Kidney glomerular epithelial cell (primary cell): ENCODE measurements around the gene MGRN1.

Source experiments
- DNase-seq: peaks from one replicate; lab custom pipeline; 2025; lab: John Stamatoyannopoulos, UW

The MGRN1 gene

DNA sequence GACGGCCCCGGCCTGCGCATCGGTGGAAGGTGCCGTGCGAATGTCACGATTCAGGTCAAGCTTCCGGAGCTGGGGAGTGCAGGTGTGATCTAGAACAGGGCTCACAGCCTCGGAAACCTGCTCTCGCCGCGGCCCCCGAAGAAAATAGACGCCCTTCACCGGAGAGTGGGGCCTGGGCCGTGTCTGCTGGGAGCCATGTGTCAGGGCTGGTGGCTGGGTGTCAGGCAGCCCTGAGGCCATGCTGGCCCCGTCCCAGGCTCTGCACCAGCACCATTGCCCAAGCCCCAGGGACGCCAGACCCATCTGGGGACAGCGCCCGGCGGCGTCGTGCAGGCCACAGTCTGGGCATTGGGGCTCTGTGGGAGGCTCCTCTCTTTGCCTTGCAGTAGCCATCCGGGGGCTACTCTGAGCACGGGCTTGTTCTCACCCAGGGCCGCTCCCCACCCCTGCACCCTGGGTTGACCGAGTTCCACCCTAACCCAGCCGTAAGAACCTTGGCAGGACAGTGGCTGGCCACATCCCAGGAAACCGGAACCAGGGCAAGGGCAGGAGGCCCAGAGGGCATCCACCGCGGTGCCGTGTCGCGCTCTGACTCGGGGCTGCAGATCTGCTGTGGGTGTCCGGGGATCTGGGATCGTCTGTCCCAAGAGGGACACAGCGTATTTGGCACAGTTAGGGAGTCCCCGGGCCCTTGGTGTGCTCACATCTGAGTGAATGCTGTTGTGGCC is 63.5 kb downstream of the MGRN1 start:
- DNase-seq, result no peak

DNA sequence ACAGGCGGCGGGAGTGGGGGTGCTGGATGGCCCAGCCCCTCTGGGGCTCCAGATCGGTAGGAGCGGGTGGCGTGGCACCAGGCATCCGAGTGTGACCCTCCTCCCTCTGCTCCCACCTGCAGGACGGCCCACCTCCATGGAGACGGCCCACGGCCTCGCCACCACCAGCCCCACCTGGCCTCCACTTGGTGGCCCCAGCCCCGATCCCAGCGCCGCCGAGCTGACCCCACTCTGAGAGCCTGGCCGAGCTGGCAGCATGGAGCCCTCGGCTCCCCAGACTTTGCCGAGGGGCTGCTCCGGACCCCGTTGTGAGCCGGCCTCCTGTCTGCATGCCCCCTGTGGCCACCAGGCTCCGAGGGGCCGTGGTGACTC is 64.0 kb downstream of the MGRN1 start:
- DNase-seq, result no peak

DNA sequence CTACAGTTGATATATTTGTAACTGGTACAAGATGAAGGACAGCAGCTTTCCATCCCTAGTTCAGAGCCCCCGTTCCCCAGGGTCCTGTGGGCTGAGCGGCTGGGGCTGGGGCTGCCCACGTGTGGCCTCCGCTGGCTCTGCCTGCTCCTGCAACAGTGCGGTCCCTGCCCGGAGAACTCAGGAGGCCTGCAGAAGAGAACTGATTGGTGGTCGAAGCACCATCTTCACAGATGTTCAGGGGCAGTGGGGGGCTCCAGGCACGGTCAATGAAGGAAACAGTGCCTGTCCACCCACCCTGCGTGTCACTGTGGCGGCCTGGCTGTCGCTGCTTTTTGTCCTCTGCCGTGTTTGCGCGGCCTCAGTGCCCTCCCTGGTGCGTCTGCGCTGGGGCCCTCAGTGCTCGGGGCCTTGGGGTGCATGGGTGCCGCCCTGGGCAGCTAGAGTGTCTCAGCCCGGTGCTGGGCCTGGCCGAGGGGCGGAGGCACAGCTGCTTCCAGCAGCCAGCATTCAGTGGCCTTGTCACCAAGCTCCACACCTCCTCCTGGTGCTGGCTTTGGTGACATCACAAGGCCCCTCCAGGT is 64.6 kb downstream of the MGRN1 start:
- no peak for DNase-seq

DNA sequence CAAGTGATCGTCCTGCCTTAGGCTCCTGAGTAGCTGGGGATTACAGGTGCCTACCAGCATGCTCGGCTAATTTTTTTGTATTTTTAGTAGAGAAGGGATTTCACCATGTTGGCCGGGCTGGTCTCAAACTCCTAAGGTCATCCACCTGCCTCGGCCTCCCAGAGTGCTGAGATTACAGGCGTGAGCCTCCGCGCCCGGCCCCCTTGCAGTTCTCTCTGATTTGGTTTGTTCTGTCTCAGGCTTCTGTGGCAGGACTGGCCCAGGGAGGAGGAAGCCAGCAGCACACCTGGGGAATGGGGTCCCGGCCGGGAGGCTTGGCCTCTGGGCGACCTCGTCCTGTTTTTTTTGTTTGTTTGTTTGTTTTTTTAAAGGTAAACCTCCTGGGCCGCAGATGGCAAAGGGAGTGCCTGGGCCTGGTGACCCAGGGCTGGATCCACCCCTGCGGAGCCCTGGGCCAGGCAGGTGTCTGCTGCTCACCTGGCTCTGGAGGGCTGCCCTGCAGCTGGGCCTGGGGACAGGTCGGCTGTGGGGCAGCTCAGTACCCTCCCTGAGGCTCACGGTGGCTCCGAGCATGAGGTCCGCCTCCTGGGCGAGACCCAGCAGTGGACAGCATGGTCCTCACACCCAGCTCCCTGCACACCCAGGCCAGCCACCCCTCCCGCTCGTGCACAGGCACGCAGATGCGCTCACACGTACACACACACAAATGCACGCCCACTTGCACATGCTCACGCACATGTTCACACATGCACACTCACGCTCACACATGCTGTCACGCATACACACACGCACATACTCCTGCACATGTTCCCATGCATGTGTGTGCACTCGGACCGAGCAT is 65.5 kb downstream of the MGRN1 start:
- DNase-seq, result no peak

DNA sequence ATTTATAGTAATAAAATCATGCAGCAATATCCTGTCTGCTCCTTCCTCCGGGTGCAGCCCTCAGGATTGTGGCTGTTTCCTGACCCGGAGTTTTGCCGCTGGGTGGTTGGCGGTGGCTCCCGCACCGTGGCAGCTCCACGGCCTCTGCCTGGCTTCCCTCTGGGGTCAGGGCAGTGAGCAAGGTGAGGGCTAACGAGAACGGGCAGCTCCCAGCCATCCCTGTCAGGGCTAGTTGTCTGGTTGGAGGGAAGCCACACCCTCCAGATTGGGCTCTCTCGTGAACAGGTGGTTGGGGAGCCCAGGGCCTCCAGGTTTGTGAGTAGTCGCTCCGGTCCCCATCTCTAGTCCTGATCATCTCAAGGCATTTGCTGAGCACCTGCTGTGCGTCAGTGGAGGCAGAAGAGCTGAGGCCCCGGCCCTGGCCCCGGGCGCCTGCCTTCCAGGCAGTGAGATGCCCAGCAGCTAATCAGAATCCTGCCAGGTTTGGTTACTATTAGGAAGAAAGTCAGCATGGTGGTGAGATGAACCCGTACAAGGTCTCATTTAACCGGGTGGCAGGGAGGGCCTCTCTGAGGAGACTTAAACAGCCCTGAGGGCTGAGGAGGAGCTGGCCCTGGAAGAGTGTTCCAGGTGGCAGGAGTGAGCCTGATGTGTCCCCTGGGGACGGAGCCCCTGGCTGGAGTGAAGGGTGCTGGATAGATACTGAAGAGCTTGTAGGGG is 66.5 kb downstream of the MGRN1 start:
- no peak for DNase-seq

DNA sequence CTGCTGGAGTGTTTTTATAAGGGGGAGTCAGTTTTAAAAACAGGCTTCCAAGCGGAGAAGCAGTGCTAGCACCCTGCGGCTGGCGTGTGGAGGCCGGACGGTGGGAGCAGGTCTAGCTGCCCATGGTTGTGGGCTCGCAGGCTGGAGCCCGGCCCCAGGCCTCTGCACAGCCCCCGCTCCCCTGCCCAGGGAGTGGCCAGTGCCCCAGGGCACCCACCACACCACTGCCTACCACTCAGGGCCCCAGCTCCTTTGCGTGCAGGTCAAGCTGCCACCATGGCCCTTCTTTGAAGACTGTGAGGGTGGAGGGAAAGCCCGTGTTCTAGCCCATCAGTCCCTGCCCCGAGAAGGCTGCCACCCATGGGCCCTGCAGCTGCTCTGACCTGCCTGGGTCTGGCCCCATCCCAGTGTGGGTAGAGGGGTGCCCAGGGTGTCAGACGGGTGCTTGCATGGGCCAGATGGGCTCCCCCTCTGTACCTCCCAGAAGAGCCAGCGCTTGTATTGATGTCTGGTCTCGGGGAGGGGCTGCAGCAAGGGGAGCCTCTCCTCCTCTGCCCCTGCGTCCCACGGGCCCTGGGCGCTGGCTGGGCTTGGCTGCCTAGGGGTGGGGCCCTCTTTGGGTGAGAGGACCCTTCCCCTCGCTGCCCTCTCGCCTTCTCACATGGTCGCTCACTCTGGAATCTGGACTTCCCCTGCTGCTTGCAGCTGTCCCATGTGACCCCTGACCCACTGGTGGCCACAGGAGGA is 67.2 kb downstream of the MGRN1 start:
- no peak for DNase-seq

DNA sequence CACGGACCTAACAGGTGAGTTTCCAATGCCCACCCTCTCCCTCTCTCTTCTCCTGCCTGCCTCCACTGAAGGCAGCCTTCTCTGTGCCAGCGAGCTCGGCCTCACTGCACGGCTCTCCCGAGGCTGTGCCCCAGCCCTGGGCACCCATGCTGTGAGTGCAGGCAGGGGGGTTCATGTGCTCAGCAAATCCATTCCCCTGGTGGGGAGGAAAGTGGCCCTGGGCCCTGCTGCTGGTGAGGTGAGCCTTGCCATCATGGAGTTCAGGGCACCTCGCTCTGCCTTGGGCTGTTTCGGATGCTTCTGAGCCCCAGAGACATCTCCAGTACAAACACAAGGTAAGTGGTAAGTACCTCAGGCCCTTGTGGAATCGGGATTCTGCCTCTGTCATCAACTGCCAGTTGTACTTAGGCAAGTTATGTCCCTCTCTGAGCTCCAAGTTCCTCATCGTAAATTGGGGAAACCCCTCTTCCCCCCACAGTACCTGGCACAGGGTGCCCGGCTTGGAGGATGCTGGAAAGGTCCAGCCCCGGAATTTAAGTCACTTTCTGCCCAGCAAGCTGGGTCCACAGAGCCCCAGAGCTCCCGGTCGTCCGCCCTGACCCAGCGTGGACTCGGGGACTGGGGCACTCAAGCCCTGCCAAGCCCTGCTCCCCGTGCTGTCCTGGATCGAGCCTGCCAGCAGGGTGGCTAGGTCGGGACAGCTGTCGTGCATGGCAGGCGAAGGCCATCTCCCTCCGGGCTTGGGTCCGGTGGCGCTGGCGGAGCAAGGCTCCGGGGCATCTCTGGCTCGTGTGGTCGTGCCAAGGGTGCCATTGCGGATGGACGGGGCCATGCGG is 68.1 kb downstream of the MGRN1 start:
- DNase-seq, result no peak

DNA sequence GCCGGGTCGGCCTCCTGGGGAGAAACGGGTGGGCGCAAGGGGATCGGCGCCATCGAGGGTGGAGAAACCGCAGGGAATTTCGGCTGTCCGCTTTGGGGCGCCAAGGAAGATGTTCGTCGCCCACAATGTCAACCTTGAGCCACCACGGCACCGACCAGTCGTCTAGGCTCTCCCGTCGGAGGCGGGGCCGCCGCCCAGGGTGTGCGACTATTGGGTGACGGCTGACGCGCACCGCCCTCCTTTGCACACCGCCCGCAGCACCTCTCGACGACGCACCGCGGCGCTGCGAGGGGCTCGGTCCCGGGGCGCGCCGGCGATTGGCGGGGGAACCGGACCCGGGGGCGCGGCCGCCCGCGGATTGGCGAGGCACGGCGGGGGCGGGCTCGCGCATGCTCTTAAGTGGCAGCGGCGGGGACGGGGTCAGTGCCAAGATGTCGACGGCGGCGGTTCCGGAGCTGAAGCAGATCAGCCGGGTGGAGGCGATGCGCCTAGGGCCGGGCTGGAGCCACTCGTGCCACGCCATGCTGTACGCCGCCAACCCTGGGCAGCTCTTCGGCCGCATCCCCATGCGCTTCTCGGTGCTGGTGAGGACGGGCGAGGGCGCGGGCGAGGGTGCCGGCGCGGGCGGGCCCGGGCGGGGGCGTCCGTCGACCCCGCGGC is 68.8 kb downstream of the MGRN1 start, which contains the start of gene NUDT16L1:
Gene NUDT16L1 (plus strand): TSS at position 267 of the 660 bp plus-strand sequence. CDS start 165 bp downstream, at position 432.
- peak; percentile 80 for DNase-seq

DNA sequence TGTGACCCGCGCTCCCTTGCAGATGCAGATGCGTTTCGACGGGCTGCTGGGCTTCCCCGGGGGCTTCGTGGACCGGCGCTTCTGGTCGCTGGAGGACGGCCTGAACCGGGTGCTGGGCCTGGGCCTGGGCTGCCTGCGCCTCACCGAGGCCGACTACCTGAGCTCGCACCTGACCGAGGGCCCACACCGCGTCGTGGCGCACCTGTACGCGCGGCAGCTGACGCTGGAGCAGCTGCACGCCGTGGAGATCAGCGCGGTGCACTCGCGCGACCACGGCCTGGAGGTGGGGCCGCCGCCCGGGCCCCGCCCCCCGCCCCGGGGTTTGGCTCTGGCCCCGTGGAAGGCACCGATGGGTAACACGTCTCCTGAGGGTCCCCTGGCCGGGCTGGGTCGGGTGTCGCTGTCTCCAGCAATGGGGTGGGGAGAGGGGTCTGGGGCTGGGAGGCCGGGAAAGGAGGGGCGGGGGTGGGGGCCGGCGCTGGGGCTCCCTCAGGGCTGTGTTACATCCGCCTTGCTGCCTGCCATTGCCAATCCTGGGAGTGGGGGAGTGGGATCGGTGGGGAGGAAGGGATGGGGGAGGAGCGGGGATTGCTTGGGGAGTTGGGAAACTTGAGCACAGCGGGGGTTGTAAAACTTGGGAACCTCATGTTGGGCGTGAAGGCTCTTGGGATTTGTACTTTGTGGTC is 69.5 kb downstream of the MGRN1 start:
- DNase-seq, result no peak

DNA sequence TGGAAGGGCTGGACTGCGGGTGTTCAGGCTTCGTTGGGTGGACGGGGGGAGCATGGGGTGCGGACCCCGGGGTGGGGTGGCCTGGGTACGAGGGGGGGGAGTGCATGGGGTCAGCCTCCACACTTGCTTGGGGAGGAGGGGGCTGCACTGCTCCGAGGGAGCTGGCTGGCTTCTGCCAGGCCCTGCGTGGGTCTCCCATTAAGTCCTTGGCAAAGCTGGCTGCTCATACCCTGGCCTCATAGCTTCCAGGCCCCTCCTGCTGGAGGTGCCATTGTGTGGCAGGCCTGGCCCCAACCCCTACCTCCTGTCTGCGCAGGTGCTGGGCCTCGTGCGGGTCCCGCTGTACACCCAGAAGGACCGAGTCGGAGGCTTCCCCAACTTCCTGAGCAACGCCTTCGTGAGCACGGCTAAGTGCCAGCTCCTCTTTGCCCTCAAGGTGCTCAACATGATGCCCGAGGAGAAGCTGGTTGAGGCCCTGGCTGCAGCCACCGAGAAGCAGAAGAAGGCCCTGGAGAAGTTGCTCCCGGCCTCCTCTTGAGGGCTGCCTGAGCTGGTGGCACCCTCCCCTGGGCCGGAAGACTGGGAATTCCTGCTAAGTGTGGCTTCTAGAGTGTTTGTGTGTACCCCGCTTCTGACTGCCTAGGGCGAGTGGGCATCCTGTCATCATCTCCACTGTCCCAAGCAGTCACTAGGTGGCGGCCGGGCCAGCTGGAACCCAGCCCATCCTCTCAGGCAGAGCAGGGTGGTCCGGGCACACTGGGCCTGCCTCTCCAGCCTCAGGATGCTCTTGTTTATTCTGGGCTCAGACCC is 70.2 kb downstream of the MGRN1 start:
- no peak for DNase-seq

DNA sequence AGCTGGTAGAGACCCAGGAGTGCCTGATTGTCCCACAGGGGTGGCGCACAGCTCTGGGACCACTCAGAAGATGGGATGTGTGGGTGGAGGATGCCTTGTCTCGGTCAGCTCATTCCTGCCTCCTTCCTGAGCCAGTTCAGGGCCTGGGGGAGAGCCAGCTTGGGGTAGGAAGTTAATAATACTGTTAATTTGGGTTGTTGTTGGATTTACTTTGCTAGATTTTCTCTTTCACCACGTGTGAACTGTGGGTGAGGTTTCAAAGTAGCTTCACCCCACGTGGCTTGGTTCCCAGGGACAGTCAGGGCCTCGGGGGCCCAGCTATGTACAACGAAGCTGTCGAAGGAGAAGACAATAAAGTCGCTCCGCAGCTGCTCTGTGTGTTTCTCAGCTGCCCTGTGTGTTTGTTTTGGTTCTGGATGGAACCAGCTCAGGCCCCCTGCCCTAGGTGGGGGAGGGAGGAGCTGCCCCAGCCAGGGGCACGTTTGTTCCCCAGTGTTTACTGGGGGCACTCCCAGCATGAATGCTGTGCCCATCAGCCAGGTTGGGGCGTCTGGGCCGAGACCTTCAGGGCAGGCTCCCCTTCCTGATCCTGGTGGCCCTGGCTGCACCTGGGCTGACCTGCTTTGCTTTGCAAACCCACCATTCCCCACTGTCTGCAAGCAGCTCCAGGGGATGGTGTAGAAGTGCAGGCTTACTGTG is 71.0 kb downstream of the MGRN1 start:
- no peak for DNase-seq

DNA sequence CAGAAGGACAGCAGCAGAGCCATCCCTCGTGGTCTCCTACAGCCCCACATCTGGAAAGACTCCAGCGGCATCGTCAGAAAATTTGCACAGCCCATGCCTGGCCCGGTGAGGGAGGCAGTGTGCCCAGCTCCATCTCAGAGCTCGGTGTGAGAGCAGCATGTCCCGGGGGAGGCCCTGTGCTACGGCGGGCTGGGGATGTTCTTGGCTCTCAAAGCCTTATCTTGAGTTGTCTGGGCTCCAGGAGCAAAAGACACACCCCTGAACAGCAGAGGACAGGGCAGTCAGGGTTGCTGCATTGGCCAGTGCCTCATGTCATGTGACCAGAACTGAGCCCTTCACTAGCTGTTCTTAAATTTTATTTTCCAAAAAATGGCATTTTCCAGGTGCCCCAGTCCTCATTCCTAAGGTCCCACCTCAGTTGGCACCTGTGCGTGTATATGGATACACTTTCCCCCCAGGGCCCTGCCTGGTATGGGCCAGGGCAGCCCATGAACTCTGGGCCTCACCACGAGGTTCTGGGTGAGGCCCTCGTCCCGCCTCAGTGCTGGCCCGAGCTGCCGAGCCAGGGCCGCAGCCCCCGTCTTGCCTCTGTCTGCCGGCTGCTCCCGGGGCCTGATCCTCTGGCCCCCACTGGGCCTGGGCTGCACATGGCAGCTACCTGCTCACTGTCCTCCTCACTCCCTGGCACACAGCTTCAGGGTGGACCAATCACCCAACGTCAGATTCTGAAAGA is 71.7 kb downstream of the MGRN1 start:
- no peak for DNase-seq

DNA sequence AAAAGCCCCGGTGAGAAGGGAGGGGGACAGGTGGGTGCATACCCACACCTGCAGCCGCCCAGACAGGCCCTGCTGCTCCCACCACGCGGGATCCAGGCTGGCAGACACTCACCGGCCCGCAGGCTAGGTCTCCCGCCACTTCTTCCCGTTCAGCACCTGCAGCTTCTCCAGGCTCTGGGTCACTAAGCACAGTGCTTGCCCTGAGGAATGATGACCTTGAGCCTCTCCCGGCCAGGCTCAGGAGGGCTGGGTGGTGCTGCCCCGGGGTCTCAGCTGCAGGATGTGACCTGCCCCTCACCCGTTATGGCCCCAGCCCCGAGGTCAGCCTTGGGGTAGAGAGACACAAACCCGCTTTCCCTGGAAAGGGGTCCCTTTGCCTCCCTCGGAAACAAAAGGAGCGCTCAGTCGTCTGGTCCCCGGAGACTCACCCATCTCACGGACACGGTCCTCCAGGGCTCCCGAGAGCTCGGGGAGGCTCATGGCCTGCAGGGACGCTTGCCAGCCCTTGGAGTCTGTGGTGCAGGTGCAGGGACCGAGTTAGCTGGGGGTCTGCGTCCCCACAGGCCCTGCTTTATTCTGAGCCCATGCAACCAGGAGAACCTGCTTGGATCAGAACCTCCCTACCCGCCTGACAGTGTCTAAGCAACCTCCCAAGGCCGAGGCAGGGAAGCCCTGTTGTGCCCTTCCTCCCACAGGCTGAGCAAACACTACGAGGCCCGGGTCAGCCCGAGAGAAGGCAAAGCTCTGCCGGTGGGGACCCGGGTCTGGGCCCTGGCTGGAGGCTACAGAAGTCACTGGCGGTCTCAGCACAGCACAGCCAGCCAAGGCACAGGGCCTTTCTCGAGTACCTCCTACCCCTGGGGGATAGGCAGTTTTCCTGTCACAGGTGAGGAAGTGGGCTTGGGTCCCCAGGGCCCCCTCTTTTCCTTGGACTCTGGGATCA is 72.5 kb downstream of the MGRN1 start:
- DNase-seq, result no peak

DNA sequence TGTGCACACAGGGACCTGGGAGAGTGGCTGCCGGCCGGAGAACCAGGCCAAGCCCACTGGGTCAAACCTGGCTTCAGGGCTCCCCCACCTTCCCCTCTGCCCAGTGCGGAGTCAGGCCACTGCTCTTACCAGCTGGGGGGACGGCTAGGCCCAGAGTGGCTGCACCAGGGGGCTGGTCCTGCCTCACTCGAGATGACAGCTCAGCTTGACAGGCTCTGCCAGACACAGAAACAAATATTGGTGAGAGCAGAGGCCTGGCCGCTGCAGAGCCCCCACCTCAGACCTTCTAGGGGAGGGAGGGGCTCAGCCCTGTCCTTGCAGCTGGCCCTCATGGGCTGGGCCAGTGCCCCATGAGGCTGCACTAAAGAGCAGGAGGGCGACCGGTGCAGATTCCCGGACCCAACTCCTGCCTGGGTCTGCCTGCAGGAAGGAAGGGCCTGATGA is 73.2 kb downstream of the MGRN1 start:
- DNase-seq, result no peak

DNA sequence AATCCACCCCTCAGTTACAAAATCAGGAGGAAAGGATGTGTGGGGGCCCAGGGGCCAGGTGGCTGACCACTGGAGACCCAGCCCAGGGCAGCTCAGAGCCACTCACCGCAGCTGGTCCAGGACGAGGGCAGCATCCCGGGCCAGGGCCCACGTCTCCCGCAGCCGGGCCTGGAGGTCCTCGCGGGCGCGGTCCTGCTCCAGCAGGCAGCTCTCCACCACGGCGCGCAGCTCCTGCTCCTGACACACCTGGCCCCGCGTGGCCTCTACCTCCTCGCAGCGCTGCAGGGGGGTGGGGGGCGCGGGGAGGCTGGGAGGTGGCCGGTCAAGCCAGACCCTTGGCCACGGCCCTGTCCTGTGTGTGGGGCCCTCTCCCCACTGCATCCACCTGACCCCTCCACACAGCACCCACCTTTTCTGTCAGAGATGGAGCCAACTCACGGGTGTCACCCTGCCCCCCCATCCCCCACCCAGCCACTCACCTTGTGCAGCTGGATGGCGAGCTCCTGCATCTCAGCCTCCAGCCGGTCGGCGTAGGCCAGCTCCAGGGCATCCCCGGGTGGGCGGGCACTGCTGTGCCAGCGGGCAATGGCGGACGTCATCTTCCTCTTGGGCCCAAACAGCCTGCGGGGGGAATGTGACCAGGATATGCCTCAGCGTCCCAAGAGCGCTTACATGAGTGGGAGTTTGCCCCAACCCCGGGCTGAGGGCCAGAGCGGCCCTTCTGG is 73.9 kb downstream of the MGRN1 start:
- DNase-seq, result no peak
